Measurements from ENCODE around the gene PGLYRP2.

DNA sequence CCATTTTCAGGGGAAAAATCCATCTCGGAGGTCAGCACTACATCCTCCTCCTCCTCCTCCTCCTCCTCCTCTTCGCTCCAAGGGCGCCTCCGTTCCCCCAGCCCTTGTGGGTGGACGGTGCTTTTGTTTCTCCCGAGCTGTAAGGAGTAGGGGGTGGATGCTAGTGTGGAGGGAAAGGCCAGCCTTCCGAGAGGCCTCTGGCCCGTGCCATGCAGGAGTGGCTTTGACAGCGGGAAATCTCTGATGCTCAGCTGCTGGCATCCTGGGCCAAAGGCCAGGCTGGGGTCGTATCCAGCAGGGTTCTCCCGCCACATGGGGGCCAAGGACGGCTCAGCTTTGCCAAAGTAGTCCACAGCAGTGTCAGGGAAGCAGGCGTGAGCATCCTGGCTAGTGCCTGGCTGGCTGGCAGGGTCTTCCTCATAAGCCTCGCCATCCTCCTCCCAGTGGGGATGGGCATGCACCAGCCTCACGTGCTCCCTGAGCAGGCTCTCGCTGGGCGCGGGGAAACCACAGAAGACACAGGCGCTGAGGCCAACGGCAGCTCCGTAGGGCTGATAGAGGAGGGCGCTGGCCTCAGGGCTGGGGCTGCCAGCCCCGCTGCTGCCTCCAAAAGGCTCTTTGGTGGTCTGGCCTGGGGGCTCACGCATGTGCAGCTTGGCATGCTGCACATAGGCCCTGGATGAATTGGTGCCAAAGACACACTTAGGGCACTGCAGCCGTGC, 40.1 kb downstream of the PGLYRP2 start:
- TF ChIP-seq, protein P1, sequence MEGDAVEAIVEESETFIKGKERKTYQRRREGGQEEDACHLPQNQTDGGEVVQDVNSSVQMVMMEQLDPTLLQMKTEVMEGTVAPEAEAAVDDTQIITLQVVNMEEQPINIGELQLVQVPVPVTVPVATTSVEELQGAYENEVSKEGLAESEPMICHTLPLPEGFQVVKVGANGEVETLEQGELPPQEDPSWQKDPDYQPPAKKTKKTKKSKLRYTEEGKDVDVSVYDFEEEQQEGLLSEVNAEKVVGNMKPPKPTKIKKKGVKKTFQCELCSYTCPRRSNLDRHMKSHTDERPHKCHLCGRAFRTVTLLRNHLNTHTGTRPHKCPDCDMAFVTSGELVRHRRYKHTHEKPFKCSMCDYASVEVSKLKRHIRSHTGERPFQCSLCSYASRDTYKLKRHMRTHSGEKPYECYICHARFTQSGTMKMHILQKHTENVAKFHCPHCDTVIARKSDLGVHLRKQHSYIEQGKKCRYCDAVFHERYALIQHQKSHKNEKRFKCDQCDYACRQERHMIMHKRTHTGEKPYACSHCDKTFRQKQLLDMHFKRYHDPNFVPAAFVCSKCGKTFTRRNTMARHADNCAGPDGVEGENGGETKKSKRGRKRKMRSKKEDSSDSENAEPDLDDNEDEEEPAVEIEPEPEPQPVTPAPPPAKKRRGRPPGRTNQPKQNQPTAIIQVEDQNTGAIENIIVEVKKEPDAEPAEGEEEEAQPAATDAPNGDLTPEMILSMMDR (conservative IDR thresholded peaks at IDR 0.05; ENCODE audit: low read length), result no peak
- no peak for TF ChIP-seq EZH2phosphoT487 (IDR thresholded peaks at IDR 0.05; ENCODE audit: borderline replicate concordance)
